ENCODE data around the gene LBH. TPM values are rescaled to one million over a fixed set of nuclear protein-coding genes. Genes with fewer than 3 reads are reported as not detected.

LBH gene
- total and polyA plus RNA-seq, 2 experiments from 2014 or later, result 17.5 to 30.3 TPM

DNA sequence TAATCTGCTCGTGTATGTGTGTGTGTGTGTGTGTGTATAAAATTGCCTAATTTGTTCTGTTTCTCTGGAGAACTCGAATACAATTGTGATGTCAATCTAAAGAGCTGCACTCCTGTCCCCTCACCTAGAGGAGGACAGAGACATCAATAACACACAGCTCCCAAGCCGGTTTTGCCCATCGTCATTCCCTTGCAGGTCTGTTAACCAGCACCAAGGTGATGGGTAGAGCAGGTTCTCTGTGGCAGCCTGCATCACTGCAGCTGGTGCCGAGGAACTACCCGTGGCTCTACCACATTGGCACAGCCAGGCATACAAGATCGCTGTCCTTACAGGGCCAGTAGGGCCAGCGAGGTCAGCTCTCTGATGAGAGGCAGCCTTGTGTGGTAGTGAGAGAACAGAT, 41.0 kb downstream of the LBH start:
- Histone ChIP-seq H2AFZ (no peak overlapping the region), H3K4me1 (ENCODE audit: insufficient read depth) (no peaks in the 10 kb centered on the region), H3K4me2 (no peak overlapping the region), H3K27ac (ENCODE audit: low read depth) (no peak overlapping the region), H4K20me1 (replicated peaks; ENCODE audit: insufficient read depth) (no peaks in the 10 kb centered on the region), H3F3A (replicated peaks; ENCODE audit: low read depth) (no peaks in the 10 kb centered on the region), H3K79me2 (replicated peaks; ENCODE audit: insufficient read depth) (no peaks in the 10 kb centered on the region), H3K36me3 (ENCODE audit: insufficient read depth) (no peaks in the 10 kb centered on the region), H3K9me2 (ENCODE audit: insufficient read depth) (no peaks in the 10 kb centered on the region), H3K27me3 (ENCODE audit: insufficient read depth) (no peaks in the 10 kb centered on the region), H3K4me3 (no peak overlapping the region)
- no peaks in the 10 kb centered on the region for H3K36me3 Mint-ChIP-seq (ENCODE audit: low read depth)
- no peak overlapping the region for H3K4me3 Mint-ChIP-seq
- H3K27me3 Mint-ChIP-seq (ENCODE audit: insufficient read depth, low read depth, poor library complexity), result no peaks in the 10 kb centered on the region
- H3K27ac Mint-ChIP-seq, result no peak overlapping the region
- DNase-seq (ENCODE audit: low spot score) (no peak), ATAC-seq (no peak)
- TF ChIP-seq, protein P1, sequence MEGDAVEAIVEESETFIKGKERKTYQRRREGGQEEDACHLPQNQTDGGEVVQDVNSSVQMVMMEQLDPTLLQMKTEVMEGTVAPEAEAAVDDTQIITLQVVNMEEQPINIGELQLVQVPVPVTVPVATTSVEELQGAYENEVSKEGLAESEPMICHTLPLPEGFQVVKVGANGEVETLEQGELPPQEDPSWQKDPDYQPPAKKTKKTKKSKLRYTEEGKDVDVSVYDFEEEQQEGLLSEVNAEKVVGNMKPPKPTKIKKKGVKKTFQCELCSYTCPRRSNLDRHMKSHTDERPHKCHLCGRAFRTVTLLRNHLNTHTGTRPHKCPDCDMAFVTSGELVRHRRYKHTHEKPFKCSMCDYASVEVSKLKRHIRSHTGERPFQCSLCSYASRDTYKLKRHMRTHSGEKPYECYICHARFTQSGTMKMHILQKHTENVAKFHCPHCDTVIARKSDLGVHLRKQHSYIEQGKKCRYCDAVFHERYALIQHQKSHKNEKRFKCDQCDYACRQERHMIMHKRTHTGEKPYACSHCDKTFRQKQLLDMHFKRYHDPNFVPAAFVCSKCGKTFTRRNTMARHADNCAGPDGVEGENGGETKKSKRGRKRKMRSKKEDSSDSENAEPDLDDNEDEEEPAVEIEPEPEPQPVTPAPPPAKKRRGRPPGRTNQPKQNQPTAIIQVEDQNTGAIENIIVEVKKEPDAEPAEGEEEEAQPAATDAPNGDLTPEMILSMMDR (conservative IDR thresholded peaks at IDR 0.05; ENCODE audit: low read depth in 2 of 2), result no peak
- TF ChIP-seq EZH2phosphoT487 (IDR thresholded peaks at IDR 0.05; ENCODE audit: unreplicated experiment) (no peak), JUNB (IDR thresholded peaks at IDR 0.05; ENCODE audit: unreplicated experiment) (no peak), POLR2AphosphoS5 (IDR thresholded peaks at IDR 0.05; ENCODE audit: low read depth) (no peak), EZH2 (IDR thresholded peaks at IDR 0.05; ENCODE audit: low read depth, unreplicated experiment) (no peak), STAT1 (IDR thresholded peaks at IDR 0.05; ENCODE audit: unreplicated experiment) (no peak), ZNF114 (CRISPR knock-in tag; IDR thresholded peaks at IDR 0.05) (no peak), CREB1 (CRISPR knock-in tag; IDR thresholded peaks at IDR 0.05; ENCODE audit: low read depth) (no peak), ZNF331 (CRISPR knock-in tag; IDR thresholded peaks at IDR 0.05; ENCODE audit: low read depth) (no peak), NANOG (IDR thresholded peaks at IDR 0.05; ENCODE audit: borderline replicate concordance) (no peak)
- TF ChIP-seq, protein P2, sequence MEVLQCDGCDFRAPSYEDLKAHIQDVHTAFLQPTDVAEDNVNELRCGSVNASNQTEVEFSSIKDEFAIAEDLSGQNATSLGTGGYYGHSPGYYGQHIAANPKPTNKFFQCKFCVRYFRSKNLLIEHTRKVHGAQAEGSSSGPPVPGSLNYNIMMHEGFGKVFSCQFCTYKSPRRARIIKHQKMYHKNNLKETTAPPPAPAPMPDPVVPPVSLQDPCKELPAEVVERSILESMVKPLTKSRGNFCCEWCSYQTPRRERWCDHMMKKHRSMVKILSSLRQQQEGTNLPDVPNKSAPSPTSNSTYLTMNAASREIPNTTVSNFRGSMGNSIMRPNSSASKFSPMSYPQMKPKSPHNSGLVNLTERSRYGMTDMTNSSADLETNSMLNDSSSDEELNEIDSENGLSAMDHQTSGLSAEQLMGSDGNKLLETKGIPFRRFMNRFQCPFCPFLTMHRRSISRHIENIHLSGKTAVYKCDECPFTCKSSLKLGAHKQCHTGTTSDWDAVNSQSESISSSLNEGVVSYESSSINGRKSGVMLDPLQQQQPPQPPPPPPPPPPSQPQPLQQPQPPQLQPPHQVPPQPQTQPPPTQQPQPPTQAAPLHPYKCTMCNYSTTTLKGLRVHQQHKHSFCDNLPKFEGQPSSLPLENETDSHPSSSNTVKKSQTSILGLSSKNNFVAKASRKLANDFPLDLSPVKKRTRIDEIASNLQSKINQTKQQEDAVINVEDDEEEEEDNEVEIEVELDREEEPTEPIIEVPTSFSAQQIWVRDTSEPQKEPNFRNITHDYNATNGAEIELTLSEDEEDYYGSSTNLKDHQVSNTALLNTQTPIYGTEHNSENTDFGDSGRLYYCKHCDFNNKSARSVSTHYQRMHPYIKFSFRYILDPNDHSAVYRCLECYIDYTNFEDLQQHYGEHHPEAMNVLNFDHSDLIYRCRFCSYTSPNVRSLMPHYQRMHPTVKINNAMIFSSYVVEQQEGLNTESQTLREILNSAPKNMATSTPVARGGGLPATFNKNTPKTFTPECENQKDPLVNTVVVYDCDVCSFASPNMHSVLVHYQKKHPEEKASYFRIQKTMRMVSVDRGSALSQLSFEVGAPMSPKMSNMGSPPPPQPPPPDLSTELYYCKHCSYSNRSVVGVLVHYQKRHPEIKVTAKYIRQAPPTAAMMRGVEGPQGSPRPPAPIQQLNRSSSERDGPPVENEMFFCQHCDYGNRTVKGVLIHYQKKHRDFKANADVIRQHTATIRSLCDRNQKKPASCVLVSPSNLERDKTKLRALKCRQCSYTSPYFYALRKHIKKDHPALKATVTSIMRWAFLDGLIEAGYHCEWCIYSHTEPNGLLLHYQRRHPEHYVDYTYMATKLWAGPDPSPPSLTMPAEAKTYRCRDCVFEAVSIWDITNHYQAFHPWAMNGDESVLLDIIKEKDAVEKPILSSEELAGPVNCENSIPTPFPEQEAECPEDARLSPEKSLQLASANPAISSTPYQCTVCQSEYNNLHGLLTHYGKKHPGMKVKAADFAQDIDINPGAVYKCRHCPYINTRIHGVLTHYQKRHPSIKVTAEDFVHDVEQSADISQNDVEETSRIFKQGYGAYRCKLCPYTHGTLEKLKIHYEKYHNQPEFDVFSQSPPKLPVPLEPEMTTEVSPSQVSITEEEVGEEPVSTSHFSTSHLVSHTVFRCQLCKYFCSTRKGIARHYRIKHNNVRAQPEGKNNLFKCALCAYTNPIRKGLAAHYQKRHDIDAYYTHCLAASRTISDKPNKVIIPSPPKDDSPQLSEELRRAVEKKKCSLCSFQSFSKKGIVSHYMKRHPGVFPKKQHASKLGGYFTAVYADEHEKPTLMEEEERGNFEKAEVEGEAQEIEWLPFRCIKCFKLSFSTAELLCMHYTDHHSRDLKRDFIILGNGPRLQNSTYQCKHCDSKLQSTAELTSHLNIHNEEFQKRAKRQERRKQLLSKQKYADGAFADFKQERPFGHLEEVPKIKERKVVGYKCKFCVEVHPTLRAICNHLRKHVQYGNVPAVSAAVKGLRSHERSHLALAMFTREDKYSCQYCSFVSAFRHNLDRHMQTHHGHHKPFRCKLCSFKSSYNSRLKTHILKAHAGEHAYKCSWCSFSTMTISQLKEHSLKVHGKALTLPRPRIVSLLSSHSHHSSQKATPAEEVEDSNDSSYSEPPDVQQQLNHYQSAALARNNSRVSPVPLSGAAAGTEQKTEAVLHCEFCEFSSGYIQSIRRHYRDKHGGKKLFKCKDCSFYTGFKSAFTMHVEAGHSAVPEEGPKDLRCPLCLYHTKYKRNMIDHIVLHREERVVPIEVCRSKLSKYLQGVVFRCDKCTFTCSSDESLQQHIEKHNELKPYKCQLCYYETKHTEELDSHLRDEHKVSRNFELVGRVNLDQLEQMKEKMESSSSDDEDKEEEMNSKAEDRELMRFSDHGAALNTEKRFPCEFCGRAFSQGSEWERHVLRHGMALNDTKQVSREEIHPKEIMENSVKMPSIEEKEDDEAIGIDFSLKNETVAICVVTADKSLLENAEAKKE (CRISPR knock-in tag; IDR thresholded peaks at IDR 0.05), result no peak
- TF ChIP-seq, protein P3, sequence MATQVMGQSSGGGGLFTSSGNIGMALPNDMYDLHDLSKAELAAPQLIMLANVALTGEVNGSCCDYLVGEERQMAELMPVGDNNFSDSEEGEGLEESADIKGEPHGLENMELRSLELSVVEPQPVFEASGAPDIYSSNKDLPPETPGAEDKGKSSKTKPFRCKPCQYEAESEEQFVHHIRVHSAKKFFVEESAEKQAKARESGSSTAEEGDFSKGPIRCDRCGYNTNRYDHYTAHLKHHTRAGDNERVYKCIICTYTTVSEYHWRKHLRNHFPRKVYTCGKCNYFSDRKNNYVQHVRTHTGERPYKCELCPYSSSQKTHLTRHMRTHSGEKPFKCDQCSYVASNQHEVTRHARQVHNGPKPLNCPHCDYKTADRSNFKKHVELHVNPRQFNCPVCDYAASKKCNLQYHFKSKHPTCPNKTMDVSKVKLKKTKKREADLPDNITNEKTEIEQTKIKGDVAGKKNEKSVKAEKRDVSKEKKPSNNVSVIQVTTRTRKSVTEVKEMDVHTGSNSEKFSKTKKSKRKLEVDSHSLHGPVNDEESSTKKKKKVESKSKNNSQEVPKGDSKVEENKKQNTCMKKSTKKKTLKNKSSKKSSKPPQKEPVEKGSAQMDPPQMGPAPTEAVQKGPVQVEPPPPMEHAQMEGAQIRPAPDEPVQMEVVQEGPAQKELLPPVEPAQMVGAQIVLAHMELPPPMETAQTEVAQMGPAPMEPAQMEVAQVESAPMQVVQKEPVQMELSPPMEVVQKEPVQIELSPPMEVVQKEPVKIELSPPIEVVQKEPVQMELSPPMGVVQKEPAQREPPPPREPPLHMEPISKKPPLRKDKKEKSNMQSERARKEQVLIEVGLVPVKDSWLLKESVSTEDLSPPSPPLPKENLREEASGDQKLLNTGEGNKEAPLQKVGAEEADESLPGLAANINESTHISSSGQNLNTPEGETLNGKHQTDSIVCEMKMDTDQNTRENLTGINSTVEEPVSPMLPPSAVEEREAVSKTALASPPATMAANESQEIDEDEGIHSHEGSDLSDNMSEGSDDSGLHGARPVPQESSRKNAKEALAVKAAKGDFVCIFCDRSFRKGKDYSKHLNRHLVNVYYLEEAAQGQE (IDR thresholded peaks at IDR 0.05; ENCODE audit: unreplicated experiment), result no peak
- TF ChIP-seq, protein P4, sequence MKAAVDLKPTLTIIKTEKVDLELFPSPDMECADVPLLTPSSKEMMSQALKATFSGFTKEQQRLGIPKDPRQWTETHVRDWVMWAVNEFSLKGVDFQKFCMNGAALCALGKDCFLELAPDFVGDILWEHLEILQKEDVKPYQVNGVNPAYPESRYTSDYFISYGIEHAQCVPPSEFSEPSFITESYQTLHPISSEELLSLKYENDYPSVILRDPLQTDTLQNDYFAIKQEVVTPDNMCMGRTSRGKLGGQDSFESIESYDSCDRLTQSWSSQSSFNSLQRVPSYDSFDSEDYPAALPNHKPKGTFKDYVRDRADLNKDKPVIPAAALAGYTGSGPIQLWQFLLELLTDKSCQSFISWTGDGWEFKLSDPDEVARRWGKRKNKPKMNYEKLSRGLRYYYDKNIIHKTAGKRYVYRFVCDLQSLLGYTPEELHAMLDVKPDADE (IDR thresholded peaks at IDR 0.05), result no peak
- no peaks in the 10 kb centered on the region; the same call in 2 of the 3 replicates for H3K9me3 Mint-ChIP-seq
- H3K4me1 Mint-ChIP-seq, result peaks cover 5% of the 10 kb centered on the region; the same call in 1 of the 3 replicates
